Kidney (tissue), 14 donors: ENCODE data around the gene HIP1R. TPM values are rescaled to one million over a fixed set of nuclear protein-coding genes. Genes with fewer than 3 reads are reported as not detected.

Source experiments
- DNase-seq, 5 donors: peaks; one replicate each; pipeline ENCODE4 v3.0.0-alpha.2; 2013 to 2020
- FAIRE-seq: peaks from 2 replicates; lab custom pipeline; 2012; peaks lifted over from hg19 to GRCh38; lab: Jason Lieb, UNC
- H3K27ac ChIP-seq, 2 donors: one replicate each; pipeline ENCODE4 v1.7.0; 2013; ENCODE audit warnings: low read depth in 2 of 2, low read length in 2 of 2, inconsistent platforms in 1 of 2
- H3K27me3 ChIP-seq: one replicate; pipeline ENCODE4 v1.7.1; 2013; ENCODE audit warnings: low read length, inconsistent platforms; ENCODE audit not compliant: control insufficient read depth, insufficient read depth
- H3K36me3 ChIP-seq, 3 donors: one replicate each; pipeline versions ENCODE4 v1.7.0 to v1.7.1; 2013; ENCODE audit warnings: low read length in 3 of 3, control low read depth in 1 of 3, inconsistent platforms in 1 of 3; ENCODE audit not compliant: insufficient read depth in 3 of 3, control insufficient read depth in 2 of 3
- H3K4me1 ChIP-seq, 3 donors: one replicate each; pipeline versions ENCODE4 v1.7.0 to v1.7.1; 2013; ENCODE audit warnings: low read length in 3 of 3, inconsistent platforms in 1 of 3, low read depth in 1 of 3; ENCODE audit not compliant: control insufficient read depth in 2 of 3, insufficient read depth in 2 of 3
- H3K4me3 ChIP-seq, 3 donors: one replicate each; pipeline versions ENCODE4 v1.7.0 to v1.8.1; 2013; ENCODE audit warnings: low read length in 3 of 3, control low read depth in 1 of 3, inconsistent platforms in 1 of 3
- H3K9ac ChIP-seq, 3 donors: one replicate each; pipeline versions ENCODE4 v1.7.0 to v1.7.1; 2013; ENCODE audit warnings: low read length in 3 of 3, control low read depth in 1 of 3, inconsistent platforms in 1 of 3
- H3K9me3 ChIP-seq, 3 donors: one replicate each; pipeline versions ENCODE4 v1.7.0 to v1.7.1; 2013; ENCODE audit warnings: low read length in 3 of 3, control low read depth in 1 of 3, inconsistent platforms in 1 of 3; ENCODE audit not compliant: control insufficient read depth in 2 of 3, insufficient read depth in 1 of 3
- CTCF ChIP-seq: IDR thresholded peaks from 3 replicates; pipeline ENCODE4 v1.5.1; 2012; ENCODE audit warnings: mild to moderate bottlenecking, moderate library complexity, borderline replicate concordance; ENCODE audit not compliant: insufficient read depth; ENCODE audit errors: extremely low read depth
- intact Hi-C: fragments of 100-400 bp; cut with DNase I; formaldehyde crosslinking; loops from one replicate; pipeline ENCODE4 v1.11.1; 2022
- polyA plus RNA-seq: library from polyadenylated mRNA; stranded (reverse); fragments of 350-450 nt; fragmentation: Illumina TruSeq; extraction: RNeasy Lipid Tissue Mini Kit (QIAGEN cat#74804); gene quantifications from one replicate; pipeline ENCODE4 v1.2.3, GENCODE V29; 2014; ENCODE audit warnings: low read depth, low replicate concordance; ENCODE audit not compliant: insufficient read depth
- total RNA-seq: library from RNA; stranded (reverse); fragmentation: NEBNext Ultra II Directional; extraction: Animal tissue kit (Norgen Biotek cat#: 25700); gene quantifications from one replicate; pipeline ENCODE4 v1.2.1, GENCODE V29; 2021
- donor health status: control.
- donor health status: control.
- donor health status: control.
- donor health status: control.
- donor health status: control.
- donor health status: DM: yes; HTN: yes; CAD: no.
- donor health status: Normal renal cell carcinoma (clear cell type).

HIP1R gene
- total and polyA plus RNA-seq, 2 donors from 2014 or later, result 39.4 to 87.8 TPM

GRCh38 chr12:122861587-122861970 is 26.3 kb downstream of the HIP1R start:
- intact Hi-C loops, result loop anchor here (5.0 kb wide), 1 partner anchor 91 kb away; no protein-coding TSS in a partner anchor
- H3K9ac ChIP-seq, result peak overlapping the region in 1 of 3 donors; percentile 26
- H3K27me3 ChIP-seq, result no peaks in the 10 kb centered on the region
- FAIRE-seq (no peak), DNase-seq (peak in 1 of 5 donors; percentile 73)
- H3K4me1 ChIP-seq, result peaks cover 0 to 37% (median 26%) of the 10 kb centered on the region in 3 donors
- TF ChIP-seq CTCF, result no peak
- peak overlapping the region in 1 of 2 donors; percentile 65 for H3K27ac ChIP-seq
- no peak overlapping the region for H3K4me3 ChIP-seq
- no peaks in the 10 kb centered on the region for H3K9me3 ChIP-seq
- H3K36me3 ChIP-seq, result peaks cover 0 to 26% (median 5%) of the 10 kb centered on the region in 3 donors

- Histone ChIP-seq H3K9ac (peak overlapping the region in 1 of 3 donors; percentile 26), H3K27ac (peak overlapping the region; percentile 32 to 65), H3K9me3 (no peaks in the 10 kb centered on the region), H3K4me1 (peaks cover 0 to 41% (median 26%) of the 10 kb centered on the region in 3 donors), H3K27me3 (no peaks in the 10 kb centered on the region), H3K36me3 (peaks cover 0 to 27% (median 6%) of the 10 kb centered on the region in 3 donors), H3K4me3 (no peak overlapping the region)
- intact Hi-C loops, result loop anchor here (5.0 kb wide), 1 partner anchor 90 kb away; no protein-coding TSS in a partner anchor
- DNase-seq (peak in 1 of 5 donors; percentile 66), FAIRE-seq (no peak)
- no peak for TF ChIP-seq CTCF
These were observed 26.9 kb downstream of the HIP1R start for GRCh38 chr12:122862110-122862634.

GRCh38 chr12:122862872-122863701 is 27.8 kb downstream of the HIP1R start:
- Histone ChIP-seq H3K36me3 (peaks cover 0 to 23% (median 2%) of the 10 kb centered on the region in 3 donors), H3K9me3 (no peaks in the 10 kb centered on the region), H3K4me1 (peaks cover 0 to 48% (median 30%) of the 10 kb centered on the region in 3 donors), H3K27me3 (no peaks in the 10 kb centered on the region), H3K9ac (no peak overlapping the region), H3K4me3 (no peak overlapping the region), H3K27ac (peak overlapping the region; percentile 3 to 44)
- TF ChIP-seq CTCF, result no peak
- intact Hi-C loops, result loop anchor here (5.0 kb wide), 1 partner anchor 89 kb away; no protein-coding TSS in a partner anchor
- FAIRE-seq (no peak), DNase-seq (peak in 1 of 5 donors; percentile 87)
